OCI-LY3 (cell line): ENCODE results near the gene B3GALT5.

Experiments
- EZH2phosphoT487 ChIP-seq: fragments of 200-600 bp; shearing (Covaris generic); IDR thresholded peaks from 2 replicates; pipeline ENCODE4 v1.6.1; 2018; ENCODE audit warnings: antibody characterized with exemption, mixed run types, low read depth
- TF ChIP-seq, protein P1 (sequence below): fragments of 200-600, 300-600 bp; sonication (generic); IDR thresholded peaks from 2 replicates; pipeline ENCODE4 v1.5.1; 2014; ENCODE audit warnings: antibody characterized with exemption, low read length, low read depth

DNA sequence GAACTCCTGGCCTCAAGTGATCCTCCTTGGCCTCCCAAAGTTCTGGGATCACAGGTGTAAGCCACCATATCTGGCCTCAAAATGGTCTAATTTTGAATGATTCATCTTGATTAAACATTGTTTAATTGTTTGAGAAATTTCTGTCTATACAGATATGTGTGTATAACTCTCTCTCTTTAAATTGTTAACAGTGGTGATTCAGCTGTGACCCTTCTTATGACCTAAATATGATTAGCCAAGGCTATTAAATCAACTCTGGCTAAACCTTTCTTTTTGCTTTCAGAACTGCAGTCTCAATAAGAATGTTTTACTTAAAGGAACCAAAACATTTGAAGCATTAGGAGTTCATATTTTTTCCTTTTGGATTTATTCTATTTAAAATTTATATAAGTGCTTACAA lies 19.2 kb upstream of the B3GALT5 start:
- TF ChIP-seq, protein P1, sequence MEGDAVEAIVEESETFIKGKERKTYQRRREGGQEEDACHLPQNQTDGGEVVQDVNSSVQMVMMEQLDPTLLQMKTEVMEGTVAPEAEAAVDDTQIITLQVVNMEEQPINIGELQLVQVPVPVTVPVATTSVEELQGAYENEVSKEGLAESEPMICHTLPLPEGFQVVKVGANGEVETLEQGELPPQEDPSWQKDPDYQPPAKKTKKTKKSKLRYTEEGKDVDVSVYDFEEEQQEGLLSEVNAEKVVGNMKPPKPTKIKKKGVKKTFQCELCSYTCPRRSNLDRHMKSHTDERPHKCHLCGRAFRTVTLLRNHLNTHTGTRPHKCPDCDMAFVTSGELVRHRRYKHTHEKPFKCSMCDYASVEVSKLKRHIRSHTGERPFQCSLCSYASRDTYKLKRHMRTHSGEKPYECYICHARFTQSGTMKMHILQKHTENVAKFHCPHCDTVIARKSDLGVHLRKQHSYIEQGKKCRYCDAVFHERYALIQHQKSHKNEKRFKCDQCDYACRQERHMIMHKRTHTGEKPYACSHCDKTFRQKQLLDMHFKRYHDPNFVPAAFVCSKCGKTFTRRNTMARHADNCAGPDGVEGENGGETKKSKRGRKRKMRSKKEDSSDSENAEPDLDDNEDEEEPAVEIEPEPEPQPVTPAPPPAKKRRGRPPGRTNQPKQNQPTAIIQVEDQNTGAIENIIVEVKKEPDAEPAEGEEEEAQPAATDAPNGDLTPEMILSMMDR: no peak
- no peak for TF ChIP-seq EZH2phosphoT487
